ENCODE data around the gene ARFRP1.

Gene ARFRP1

DNA sequence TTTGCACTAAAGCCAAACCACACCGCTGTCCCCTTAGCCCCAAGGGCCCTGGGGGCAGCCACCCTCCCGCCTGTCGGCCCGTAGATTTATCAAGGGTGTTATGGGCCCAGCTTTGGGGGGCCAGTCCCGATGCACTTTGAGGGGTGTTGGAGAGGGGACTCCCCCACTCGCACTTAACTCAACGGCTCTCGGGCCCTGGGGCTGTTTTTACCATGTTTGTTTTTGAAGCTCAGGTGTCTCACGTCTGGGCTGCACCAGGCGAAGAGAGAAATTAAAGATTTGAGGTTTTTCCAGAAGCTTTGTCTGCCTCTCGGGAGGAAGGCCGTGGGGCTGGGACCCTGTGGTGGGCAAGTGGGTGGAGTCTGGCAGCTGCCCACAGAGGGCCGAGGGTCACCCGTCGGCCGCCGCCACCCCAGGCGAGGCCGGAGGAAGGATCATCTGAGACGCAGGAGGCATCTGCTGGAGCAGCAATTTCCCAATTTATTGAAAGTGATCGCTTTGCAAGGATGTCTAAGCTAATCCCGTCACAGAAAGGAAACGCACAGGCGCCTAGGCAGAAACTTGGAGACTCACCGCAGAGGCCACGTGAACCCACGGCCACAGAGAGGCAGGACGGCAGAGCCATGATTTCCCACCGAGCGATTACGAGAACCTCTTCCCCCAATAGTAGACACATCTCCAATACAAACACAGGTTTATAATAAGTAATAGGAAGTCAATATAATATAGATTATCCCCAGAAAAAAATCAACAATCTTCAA, 35.6 kb upstream of the ARFRP1 start:
- DNase-seq (ENCODE audit: low read depth in 2 of 2): no peak

DNA sequence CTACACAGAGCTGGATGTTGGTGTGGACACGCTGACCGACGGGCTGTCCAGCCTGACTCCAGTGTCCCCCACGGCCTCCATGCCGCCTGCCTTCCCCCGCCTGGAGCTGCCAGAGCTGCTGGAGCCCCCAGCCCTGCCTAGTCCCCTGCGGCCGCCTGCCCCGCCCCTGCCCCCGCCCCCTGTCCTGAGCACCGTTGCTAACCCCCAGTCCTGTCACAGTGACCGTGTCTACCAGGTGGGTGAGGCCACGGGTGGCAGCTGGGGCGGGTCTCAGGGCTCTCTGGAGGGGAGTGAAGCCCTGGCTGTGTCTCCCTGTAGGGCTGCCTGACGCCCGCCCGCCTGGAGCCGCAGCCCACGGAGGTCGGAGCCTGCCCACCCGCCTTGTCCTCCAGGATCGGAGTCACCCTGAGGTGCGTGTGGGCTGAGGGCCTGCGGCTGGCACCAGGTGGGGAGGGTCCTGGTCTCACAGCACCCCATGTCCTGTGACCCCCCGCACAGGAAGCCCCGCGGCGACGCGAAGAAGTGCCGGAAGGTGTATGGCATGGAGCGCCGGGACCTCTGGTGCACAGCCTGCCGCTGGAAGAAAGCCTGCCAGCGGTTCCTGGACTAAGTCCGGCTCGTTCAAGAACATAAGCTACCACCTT, 34.7 kb upstream of the ARFRP1 start:
- no peak for DNase-seq (ENCODE audit: low read depth in 2 of 2)

DNA sequence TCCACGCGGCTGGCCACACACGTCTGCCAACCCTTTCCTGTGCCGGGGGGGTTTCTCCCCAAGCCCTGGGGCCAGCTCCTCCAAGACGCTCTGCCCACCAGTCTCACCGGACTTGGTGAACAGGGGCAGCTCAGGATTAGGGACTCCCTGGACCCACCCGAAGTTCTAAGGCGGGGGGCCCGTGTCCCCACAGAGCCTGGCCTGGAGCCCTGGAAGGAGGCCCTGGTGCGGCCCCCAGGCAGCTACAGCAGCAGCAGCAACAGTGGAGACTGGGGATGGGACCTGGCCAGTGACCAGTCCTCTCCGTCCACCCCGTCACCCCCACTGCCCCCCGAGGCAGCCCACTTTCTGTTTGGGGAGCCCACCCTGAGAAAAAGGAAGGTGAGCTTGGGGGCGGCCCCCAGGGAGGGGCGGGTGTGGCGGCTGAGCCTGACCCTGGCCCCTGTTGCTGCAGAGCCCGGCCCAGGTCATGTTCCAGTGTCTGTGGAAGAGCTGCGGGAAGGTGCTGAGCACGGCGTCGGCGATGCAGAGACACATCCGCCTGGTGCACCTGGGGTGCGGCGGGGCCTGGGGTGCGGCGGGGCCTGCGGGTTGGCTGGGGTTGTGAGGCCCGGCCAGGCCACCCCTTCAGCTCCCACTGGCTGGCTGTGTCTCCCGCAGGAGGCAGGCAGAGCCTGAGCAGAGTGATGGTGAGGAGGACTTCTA, 34.1 kb upstream of the ARFRP1 start:
- no peak for DNase-seq (ENCODE audit: low read depth in 2 of 2)

DNA sequence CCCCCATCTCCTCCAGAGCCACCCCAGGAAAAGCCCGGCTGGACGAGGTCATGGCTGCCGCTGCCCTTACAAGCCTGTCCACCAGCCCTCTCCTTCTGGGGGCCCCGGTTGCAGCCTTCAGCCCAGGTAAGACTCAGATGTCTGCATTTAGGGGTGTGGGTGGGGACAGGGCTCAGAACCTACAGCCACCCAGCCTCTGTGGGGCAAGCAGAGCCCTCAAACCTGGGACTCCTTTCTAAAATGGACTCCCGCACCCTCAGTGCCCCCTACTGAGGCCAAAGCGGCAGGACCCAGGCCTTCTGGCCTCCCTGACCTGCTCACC, 33.5 kb upstream of the ARFRP1 start:
- DNase-seq (ENCODE audit: low read depth in 2 of 2): no peak

DNA sequence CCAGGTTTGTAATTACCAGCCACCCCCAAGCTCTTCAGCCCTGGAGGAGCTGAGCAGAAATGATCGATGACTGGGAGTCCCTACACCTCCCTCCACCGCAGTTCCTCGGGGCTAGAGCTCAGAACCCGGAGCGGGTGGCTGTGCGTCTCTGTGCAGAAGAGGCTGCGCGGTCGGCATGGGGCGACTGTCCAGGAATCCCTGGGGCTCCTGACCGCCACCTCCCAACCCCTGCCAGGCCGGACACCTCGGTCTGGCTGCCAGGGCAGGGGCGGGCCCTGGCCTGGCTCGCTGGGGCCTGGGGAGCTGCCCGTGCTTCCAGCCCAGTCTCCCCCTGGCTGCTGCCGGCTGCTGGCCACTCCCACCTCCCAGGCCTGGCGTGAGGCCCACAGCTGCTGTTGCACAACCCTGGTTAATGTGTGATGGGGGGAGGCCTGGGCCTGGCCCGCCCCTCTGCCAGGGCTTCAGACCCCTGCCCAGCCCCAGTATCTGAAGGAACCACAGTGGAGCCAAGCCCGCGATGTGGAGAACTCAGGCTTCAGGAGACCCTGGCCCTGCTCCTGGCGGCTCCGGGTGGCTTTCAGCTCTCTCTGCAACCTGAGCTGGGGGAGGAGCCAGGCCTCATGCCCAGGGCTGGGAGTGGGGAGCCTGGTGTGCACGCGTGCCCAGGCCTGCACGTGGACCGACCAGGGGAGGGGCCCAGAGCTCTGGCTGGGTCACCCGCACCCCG, 33.0 kb upstream of the ARFRP1 start:
- DNase-seq (ENCODE audit: low read depth in 2 of 2): no peak

DNA sequence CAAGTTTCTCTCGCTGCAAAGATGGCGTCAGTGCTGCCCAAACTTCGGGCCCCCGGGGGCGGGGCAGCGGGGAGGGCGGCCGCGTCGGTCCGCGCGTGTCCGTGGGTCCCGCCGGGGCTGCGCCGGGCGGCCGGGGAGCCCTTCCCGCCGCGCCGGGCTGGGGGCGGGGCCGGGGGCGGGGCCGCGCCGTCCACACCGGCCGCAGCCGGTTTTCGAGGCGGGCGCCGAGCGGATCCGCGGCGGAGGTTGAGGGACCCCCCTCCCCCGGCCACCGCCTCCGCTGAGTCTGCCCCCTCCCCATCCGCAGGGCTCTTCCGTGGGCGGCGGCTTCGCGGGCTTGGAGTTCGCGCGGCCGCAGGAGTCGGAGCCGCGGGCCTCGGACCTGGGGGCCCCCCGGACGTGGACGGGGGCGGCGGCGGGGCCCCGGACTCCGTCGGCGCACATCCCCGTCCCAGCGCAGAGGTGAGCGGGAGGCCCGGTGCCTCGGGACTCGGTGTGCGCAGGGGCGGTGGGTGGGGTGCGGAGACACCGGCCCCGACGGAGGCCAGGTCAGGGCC, 32.4 kb upstream of the ARFRP1 start:
- DNase-seq (ENCODE audit: low read depth in 2 of 2): no peak

DNA sequence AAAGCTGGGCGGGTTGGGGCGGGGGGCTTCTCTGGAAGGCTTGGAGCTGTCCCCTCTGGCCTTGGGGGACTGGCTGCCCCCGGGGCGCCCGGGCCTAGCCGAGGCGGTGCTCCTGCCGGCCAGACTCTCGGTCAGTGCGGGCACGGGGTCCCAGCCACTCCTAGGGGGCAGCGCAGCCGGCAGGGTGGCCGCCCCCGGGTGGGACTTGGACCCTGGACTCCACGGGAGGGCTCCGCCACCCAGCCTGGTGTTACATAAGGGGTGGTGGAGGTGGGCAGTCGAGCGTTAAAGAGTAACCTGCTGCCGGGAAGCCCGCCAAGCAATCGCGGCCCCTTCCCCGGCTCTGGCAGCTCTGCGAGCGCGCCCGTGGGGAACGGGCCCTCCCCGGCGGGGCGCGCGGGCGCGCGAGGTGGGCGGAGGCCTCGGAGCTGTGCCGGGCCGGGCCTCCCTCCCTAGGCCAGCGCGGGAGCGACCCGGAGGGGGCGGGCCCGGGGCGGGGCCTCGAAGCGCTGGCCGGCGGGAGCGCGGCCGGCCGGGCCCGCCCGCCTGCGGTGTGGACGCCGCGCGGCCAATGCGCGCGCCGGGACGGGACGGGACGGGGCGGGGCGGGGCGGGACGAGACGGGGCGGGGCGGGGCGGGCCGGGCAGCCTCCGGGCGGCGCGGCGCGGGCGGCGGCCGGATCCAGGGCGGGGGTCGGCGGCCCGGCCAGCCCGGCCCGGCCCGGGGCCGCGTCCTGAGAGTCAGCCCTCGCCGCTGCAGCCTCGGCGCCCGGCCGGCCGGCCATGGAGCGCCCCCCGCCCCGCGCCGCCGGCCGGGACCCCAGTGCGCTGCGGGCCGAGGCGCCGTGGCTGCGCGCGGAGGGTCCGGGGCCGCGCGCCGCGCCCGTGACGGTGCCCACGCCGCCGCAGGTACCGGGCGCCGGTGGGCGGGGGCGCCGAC, 31.6 kb upstream of the ARFRP1 start, which contains the start of gene SLC2A4RG:
Gene SLC2A4RG, plus strand, starts transcription at position 647 of the 940 bp plus-strand sequence. Its CDS starts 137 bp downstream, at position 784.
- DNase-seq (ENCODE audit: low read depth in 2 of 2): no peak

DNA sequence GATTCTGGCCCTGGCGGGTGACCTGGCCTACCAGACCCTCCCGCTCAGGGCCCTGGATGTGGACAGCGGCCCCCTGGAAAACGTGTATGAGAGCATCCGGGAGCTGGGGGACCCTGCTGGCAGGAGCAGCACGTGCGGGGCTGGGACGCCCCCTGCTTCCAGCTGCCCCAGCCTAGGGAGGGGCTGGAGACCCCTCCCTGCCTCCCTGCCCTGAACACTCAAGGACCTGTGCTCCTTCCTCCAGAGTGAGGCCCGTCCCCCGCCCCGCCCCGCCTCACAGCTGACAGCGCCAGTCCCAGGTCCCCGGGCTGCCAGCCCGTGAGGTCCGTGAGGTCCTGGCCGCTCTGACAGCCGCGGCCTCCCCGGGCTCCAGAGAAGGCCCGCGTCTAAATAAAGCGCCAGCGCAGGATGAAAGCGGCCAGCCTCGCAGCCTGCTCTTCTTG, 30.9 kb upstream of the ARFRP1 start:
- no peak for DNase-seq (ENCODE audit: low read depth in 2 of 2)

DNA sequence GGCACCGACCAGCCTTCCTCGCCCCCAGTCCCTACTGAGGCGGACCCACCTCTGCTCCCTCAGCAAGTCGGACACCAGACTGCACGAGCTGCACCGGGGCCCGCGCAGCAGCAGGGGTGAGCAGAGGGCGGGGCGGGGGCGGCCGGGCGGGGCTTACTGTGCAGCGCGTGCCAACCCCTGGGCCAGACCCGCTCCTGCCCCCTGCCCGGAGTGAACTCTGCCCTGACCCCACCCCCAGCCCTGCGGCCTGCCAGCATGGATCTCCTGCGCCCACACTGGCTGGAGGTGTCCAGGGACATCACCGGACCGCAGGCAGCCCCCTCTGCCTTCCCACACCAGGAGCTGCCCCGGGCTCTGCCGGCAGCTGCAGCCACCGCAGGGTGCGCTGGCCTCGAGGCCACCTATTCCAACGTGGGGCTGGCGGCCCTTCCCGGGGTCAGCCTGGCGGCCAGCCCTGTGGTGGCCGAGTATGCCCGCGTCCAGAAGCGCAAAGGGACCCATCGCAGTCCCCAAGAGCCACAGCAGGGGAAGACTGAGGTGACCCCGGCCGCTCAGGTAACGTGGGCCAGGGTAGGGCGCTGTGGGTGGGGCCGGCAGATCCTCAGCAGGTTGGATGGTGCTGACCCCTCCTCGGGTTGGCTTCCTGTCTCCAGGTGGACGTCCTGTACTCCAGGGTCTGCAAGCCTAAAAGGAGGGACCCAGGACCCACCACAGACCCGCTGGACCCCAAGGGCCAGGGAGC, 30.3 kb upstream of the ARFRP1 start:
- DNase-seq (ENCODE audit: low read depth in 2 of 2): no peak

DNA sequence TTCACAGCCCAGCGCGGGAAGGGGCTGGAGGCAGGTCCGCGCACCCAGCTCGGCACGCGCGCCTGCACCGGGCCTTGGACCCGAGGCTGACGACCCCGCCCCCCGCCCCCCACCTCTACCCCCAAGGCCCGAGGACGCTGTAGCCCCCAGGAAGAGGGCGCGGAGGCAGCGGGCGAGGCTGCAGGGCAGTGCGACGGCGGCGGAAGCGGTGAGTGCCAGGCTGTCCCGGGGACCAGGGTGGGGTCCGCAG, 29.8 kb upstream of the ARFRP1 start:
- no peak for DNase-seq (ENCODE audit: low read depth in 2 of 2)

DNA sequence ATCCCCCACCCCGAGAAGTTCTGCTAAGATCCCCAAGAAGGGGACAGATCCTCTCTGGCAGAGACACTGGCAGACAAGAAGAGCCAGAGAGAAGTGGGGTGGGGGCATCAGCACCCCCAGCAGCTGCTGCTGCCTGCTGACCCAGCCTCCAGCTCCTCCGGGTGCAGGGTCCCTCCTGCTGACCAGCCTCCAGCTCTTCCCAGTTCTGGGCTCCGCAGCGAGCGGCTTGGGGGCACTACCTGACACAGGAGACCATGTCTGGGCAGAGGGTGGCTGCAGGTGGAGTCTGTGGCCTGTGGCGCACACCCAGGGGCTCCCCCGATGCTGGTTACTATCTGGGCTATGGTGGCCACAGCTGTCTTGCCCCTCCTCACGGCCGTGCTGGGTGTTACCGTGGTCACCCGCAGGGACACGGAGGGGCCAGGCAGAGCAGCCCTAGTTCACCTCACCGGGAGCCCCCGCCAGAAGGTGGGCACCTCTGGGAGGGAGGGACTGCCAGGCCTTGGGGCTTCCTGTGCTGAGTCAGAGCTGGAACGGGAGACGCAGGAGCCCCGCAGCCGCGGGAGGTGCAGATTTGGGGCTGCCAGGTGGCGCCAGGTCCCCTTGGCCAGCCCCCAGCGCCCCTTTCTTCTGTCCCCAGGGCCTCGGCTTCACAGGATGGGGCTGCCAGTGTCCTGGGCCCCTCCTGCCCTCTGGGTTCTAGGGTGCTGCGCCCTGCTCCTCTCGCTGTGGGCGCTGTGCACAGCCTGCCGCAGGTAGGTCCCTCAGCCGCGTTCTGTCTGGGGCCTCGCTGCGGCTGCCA, 29.3 kb upstream of the ARFRP1 start:
- no peak for DNase-seq (ENCODE audit: low read depth in 2 of 2)

DNA sequence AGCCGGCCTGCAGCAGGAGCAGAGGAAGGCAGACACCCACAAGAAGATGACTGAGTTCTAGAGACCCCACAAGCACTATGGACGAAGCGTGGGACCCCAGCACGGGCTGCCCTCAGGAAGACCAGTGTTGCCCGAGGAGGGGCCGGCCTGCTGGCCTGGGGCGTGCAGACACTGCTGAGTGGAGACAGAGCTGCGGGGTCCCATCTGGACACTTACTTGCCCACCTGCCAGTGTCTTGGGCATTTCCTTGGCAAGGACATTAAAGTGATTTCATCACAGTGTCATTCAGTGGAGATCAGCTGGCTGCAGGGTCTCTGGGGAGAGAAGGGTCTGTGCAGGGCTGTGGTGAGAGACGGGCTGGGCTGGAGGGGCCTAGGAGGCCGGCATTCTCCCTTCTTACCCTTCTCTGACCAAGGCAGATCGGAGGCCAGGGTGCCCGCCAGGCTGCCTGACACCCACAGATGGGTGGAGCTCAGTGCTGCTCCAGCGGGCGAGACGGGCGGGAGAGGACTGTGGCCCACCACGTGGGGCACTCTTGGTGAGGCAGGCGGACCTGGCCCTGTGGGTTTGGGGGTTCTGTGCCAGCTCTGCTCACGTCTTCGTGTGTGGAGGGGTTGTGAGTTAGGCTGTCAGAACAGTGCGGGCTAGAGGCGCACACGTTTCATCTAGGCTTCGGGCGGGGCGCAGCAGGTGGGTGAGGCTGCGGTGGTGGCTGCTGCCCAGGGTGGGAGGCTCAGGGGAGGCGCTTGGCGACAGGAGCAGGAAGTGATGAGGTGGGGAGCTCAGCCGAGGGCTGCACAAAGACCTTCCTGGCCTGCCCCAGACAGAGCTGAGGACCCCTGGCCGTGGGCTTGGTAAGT, 28.3 kb upstream of the ARFRP1 start, which contains the start of gene LIME1:
Gene LIME1, plus strand, starts transcription at position 806 of the 860 bp plus-strand sequence. CDS start 886 bp downstream, outside the sequence.
- DNase-seq (ENCODE audit: low read depth in 2 of 2): no peak

DNA sequence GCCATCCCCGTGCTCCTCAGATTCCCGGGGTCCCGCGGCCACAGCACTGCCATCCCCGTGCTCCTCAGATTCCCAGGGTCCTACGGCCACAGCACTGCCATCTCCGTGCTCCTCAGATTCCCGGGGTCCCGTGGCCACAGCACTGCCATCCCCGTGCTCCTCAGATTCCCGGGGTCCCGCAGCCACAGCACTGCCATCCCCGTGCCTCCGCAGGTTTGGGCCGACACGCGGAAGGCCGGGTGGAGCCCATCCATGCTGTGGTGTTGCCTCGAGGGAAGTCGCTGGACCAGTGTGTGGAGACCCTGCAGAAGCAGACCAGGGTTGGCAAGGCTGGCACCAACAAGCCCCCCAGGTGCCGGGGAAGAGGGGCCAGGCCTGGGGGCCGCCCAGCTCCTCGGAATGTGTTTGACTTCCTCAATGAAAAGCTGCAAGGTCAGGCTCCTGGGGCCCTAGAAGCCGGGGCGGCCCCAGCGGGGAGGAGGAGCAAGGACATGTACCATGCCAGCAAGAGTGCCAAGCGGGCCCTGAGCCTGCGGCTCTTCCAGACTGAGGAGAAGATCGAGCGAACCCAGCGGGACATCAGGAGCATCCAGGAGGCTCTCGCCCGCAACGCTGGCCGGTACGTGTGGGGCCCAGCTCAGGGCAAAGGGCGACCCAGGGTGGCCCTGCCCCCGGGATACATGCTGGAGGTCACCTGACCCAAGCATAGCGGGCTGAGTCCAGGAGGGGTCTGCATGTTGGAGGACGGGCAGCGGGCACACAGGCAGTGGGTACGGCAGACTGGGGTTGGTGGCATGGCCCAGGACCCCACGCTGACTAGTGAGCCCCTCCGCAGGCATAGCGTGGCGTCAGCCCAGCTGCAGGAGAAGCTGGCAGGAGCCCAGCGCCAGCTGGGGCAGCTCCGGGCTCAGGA, 27.4 kb upstream of the ARFRP1 start:
- no peak for DNase-seq (ENCODE audit: low read depth in 2 of 2)

DNA sequence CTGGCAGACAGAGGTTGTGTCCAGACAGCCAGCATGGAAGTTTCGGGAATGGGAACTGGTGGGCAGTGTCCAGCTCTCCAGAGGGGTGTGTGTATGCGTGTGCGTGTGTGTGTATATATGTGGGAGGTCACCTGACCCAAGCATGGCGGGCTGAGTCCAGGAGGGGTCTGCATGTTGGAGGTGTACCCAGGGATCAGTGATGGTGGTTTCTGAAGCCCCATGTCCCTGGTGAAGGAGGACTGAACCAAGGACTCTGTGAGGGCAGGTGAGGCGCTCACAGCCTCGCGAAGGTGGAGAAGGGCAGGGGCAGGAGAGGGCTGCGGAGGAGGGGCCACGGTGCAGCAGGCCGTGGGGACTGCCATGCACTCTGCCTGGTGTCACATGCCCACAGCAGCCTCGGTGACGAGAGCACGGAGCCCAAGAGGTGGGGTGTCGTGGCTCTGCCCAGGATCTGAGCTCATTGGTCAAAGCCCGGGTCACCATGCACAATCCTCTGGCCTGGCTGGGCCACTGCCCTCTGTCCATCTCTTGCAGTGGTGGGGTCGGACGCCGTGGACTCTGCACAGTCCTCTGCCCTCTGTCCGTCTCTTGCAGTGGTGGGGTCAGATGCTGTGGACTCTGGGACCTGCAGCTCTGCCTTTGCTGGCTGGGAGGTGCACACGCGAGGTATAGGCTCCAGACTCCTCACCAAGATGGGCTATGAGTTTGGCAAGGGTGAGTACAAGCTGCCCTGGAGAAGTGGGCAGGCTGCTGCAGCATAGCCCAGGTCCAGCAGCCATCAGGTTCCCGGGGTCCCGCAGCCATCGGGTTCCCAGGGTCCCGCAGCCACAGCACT, 26.6 kb upstream of the ARFRP1 start:
- DNase-seq (ENCODE audit: low read depth in 2 of 2): no peak

DNA sequence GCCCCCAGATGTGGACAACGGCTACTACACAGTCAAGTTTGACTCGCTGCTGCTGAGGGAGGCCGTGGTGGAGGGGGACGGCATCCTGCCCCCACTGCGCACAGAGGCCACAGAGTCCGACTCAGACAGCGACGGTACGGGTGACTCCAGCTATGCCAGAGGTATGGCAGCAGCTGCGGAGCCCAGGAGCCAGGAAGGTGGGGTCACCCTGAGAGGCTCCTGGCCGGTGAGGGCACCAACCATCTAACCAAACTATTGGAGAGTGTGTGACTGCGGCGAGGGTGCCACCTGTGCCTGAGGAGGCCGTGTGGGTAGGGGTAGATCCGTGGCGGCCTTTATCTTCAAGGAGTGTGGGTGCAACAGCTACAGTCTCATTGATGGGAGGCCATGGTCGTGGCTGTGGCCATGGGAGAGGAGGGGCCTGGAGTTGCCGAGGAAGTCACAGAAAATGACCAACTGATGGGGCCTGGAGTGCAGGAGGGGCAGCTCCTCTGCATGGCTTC, 25.9 kb upstream of the ARFRP1 start:
- no peak for DNase-seq (ENCODE audit: low read depth in 2 of 2)

DNA sequence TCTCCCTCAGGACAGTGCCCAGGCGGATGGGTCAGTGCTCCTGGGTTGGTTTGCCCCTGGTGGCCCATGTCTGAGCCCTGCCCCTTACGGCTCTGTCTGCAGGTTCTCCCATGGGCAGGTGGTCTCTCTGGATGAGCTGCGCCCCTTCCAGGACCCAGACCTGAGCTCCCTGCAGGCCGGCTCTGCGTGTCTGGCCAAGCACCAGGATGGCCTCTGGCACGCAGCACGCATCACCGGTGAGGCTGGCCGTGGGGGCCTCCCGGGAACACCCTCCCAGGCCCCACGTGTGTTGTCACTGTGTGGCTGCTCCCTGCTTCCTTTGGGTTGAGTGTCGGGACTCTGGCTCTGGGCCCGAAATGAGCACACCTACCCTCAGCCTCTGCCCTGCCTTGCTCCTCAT, 25.3 kb upstream of the ARFRP1 start:
- DNase-seq (ENCODE audit: low read depth in 2 of 2): no peak
